H1 (cell line): ENCODE data around the gene TSPAN16. TPM values are rescaled to one million over a fixed set of nuclear protein-coding genes. Genes with fewer than 3 reads are reported as not detected.

Experiments
- CTCF ChIA-PET: fragments of 300-600 bp; sonication (Branson Sonifier 250); formaldehyde crosslinking; loops from one replicate; lab custom pipeline; 2021; ENCODE audit not compliant: partially characterized antibody; lab: Charles Lee
- POLR2A ChIA-PET: fragments of 300-600 bp; sonication (Branson Sonifier 250); formaldehyde crosslinking; loops from one replicate; lab custom pipeline; 2021; ENCODE audit warnings: inconsistent platforms; ENCODE audit not compliant: partially characterized antibody; lab: Charles Lee
- DNase-seq, 2 experiments: peaks; one replicate each; pipeline versions ENCODE4 v3.0.0 to v3.0.0-alpha.2; 2010 to 2022; ENCODE audit warnings: low spot score in 2 of 2, low read depth in 1 of 2, mixed read lengths in 1 of 2
- FAIRE-seq: peaks from 2 replicates; lab custom pipeline; 2011; peaks lifted over from hg19 to GRCh38; lab: Jason Lieb, UNC
- H2AFZ ChIP-seq: 2 replicates; pipeline ENCODE4 v1.8.1; 2012; ENCODE audit warnings: low read length, inconsistent platforms
- H2AK5ac ChIP-seq: 2 replicates; pipeline ENCODE4 v1.6.1; 2013; ENCODE audit warnings: low read depth, low read length
- H2BK120ac ChIP-seq: replicated peaks from 2 replicates; pipeline ENCODE3; 2013; ENCODE audit warnings: low read depth, low read length, inconsistent platforms
- H2BK12ac ChIP-seq: 2 replicates; pipeline ENCODE4 v1.6.1; 2013; ENCODE audit warnings: low read depth, low read length
- H2BK15ac ChIP-seq: 2 replicates; pipeline ENCODE4 v1.6.1; 2013; ENCODE audit warnings: low read length
- H2BK20ac ChIP-seq: 2 replicates; pipeline ENCODE4 v1.6.1; 2013; ENCODE audit warnings: low read length
- H2BK5ac ChIP-seq: 2 replicates; pipeline ENCODE4 v1.6.1; 2013; ENCODE audit warnings: low read depth, low read length
- H3K14ac ChIP-seq: 2 replicates; pipeline ENCODE4 v1.6.1; 2013; ENCODE audit warnings: inconsistent platforms; ENCODE audit not compliant: insufficient read length
- H3K18ac ChIP-seq: 2 replicates; pipeline ENCODE4 v1.6.1; 2013; ENCODE audit warnings: low read length; ENCODE audit errors: extremely low read depth
- H3K23ac ChIP-seq: 2 replicates; pipeline ENCODE4 v1.6.1; 2013; ENCODE audit warnings: inconsistent platforms; ENCODE audit not compliant: insufficient read length
- H3K23me2 ChIP-seq: 2 replicates; pipeline ENCODE4 v1.6.1; 2013; ENCODE audit warnings: low read depth, low read length
- H3K27ac ChIP-seq: 2 replicates; pipeline ENCODE4 v1.6.1; 2011; ENCODE audit warnings: low read depth, low read length, inconsistent platforms
- H3K27me3 ChIP-seq, 4 experiments: replicated peaks in 1 of 4; 1 replicate in 1 of 4; 2 replicates in 3 of 4; pipeline versions ENCODE4 v1.6.1 to v1.8.1; 2011 to 2013; ENCODE audit warnings: low read length in 3 of 4, mild to moderate bottlenecking in 3 of 4, inconsistent platforms in 2 of 4, mixed read lengths in 2 of 4, moderate library complexity in 1 of 4; ENCODE audit not compliant: control insufficient read depth in 3 of 4, insufficient read depth in 3 of 4; ENCODE audit errors: extremely low read depth in 1 of 4
- H3K36me3 ChIP-seq, 4 experiments: 2 replicates each; pipeline versions ENCODE4 v1.6.1 to v1.8.1; 2011 to 2013; ENCODE audit warnings: mild to moderate bottlenecking in 4 of 4, low read length in 3 of 4, moderate library complexity in 2 of 4, control low read depth in 1 of 4, inconsistent platforms in 1 of 4; ENCODE audit not compliant: insufficient read depth in 4 of 4, control insufficient read depth in 2 of 4
- H3K4ac ChIP-seq: replicated peaks from 2 replicates; pipeline ENCODE3; 2013; ENCODE audit warnings: low read length, low read depth, mixed read lengths, inconsistent platforms; ENCODE audit not compliant: insufficient read length
- H3K4me1 ChIP-seq, 4 experiments: replicated peaks in 1 of 4; 1 replicate in 1 of 4; 2 replicates in 3 of 4; pipeline versions ENCODE4 v1.6.1 to v1.8.1; 2011 to 2013; ENCODE audit warnings: low read length in 3 of 4, inconsistent platforms in 2 of 4, mixed read lengths in 1 of 4; ENCODE audit not compliant: insufficient read depth in 4 of 4, control insufficient read depth in 3 of 4
- H3K4me2 ChIP-seq, 2 experiments: 2 replicates each; pipeline versions ENCODE4 v1.6.1 to v1.8.1; 2011 to 2013; ENCODE audit warnings: low read depth in 2 of 2, low read length in 2 of 2, control low read depth in 1 of 2, inconsistent platforms in 1 of 2, mild to moderate bottlenecking in 1 of 2; ENCODE audit not compliant: insufficient read depth in 1 of 2
- H3K4me3 ChIP-seq, 4 experiments: fragments of 200-600, 300-600 bp in 1 of 4; sonication (generic), shearing (Covaris generic), sonication (Bioruptor Twin) in 1 of 4; 2 replicates each; pipeline versions ENCODE4 v1.5.1 to v1.8.1; 2011 to 2016; ENCODE audit warnings: low read length in 4 of 4, low read depth in 3 of 4, control low read depth in 2 of 4, inconsistent platforms in 2 of 4, mild to moderate bottlenecking in 2 of 4, mixed read lengths in 1 of 4, moderate library complexity in 1 of 4; ENCODE audit not compliant: insufficient read depth in 2 of 4; ENCODE audit errors: extremely low read depth in 1 of 4
- H3K56ac ChIP-seq: replicated peaks from 2 replicates; pipeline ENCODE3; 2013; ENCODE audit warnings: low read depth, mild to moderate bottlenecking, mixed read lengths, low read length, inconsistent platforms; ENCODE audit not compliant: insufficient read length
- H3K79me1 ChIP-seq: 2 replicates; pipeline ENCODE4 v1.6.1; 2013; ENCODE audit warnings: low read depth, low read length, control low read depth
- H3K79me2 ChIP-seq, 2 experiments: 2 replicates each; pipeline versions ENCODE4 v1.6.1 to v1.8.1; 2012 to 2013; ENCODE audit warnings: low read length in 2 of 2, mild to moderate bottlenecking in 2 of 2, inconsistent platforms in 1 of 2; ENCODE audit not compliant: insufficient read depth in 2 of 2, control insufficient read depth in 1 of 2
- H3K9ac ChIP-seq, 4 experiments: replicated peaks in 1 of 4; 1 replicate in 1 of 4; 2 replicates in 3 of 4; pipeline versions ENCODE4 v1.6.1 to v1.8.1; 2011 to 2013; ENCODE audit warnings: low read depth in 3 of 4, low read length in 3 of 4, control low read depth in 2 of 4, mild to moderate bottlenecking in 2 of 4, moderate library complexity in 2 of 4, inconsistent platforms in 1 of 4; ENCODE audit errors: extremely low read depth in 1 of 4
- H3K9me3 ChIP-seq, 2 experiments: 2 replicates each; pipeline versions ENCODE4 v1.6.1 to v1.8.1; 2012 to 2013; ENCODE audit warnings: mild to moderate bottlenecking in 2 of 2, moderate library complexity in 2 of 2, control low read depth in 1 of 2, inconsistent platforms in 1 of 2, low read depth in 1 of 2, low read length in 1 of 2, mixed read lengths in 1 of 2; ENCODE audit not compliant: insufficient read depth in 2 of 2
- H4K20me1 ChIP-seq, 2 experiments: replicated peaks in 1 of 2; 2 replicates each; pipeline versions ENCODE3 to v1.8.1; 2011 to 2013; ENCODE audit warnings: inconsistent platforms in 2 of 2, low read length in 2 of 2, mild to moderate bottlenecking in 1 of 2; ENCODE audit not compliant: insufficient read depth in 2 of 2, control insufficient read depth in 1 of 2
- H4K5ac ChIP-seq: 2 replicates; pipeline ENCODE4 v1.6.1; 2013; ENCODE audit warnings: low read length, low read depth, mixed read lengths, inconsistent platforms; ENCODE audit not compliant: insufficient read length
- H4K8ac ChIP-seq: 2 replicates; pipeline ENCODE4 v1.8.0; 2013; ENCODE audit warnings: mild to moderate bottlenecking, moderate library complexity, low read length, inconsistent platforms; ENCODE audit not compliant: insufficient read depth; ENCODE audit errors: extremely low read depth
- H4K91ac ChIP-seq: replicated peaks from 2 replicates; pipeline ENCODE3; 2013; ENCODE audit warnings: low read length, mixed read lengths, inconsistent platforms; ENCODE audit not compliant: insufficient read length
- ATF2 ChIP-seq: IDR thresholded peaks from 2 replicates; pipeline ENCODE4 v1.6.1; 2012; ENCODE audit warnings: low read length, inconsistent platforms
- BACH1 ChIP-seq: IDR thresholded peaks from 2 replicates; pipeline ENCODE4 v1.6.1; 2012; ENCODE audit warnings: low read length, improper control_type of control experiment
- CBX5 ChIP-seq: fragments of 300-800, 300-1000 bp; sonication (generic); IDR thresholded peaks from 2 replicates; pipeline ENCODE4 v1.7.1; 2016; ENCODE audit warnings: antibody characterized with exemption, low read length, low read depth
- CHD1 ChIP-seq: IDR thresholded peaks from 2 replicates; pipeline ENCODE4 v1.6.1; 2012; ENCODE audit warnings: low read depth, low read length, improper control_type of control experiment
- CHD2 ChIP-seq: IDR thresholded peaks from 2 replicates; pipeline ENCODE4 v1.6.1; 2012; ENCODE audit warnings: low read length, improper control_type of control experiment
- JUN ChIP-seq: IDR thresholded peaks from 2 replicates; pipeline ENCODE4 v1.6.1; 2011; ENCODE audit warnings: low read depth, mild to moderate bottlenecking, improper control_type of control experiment, low read length
- KDM1A ChIP-seq: fragments of 200-600, 300-600 bp; sonication (generic); IDR thresholded peaks from 2 replicates; pipeline ENCODE4 v1.7.1; 2016; ENCODE audit warnings: mild to moderate bottlenecking, low read length, borderline replicate concordance
- POLR2AphosphoS5 ChIP-seq: IDR thresholded peaks from 2 replicates; pipeline ENCODE4 v1.6.1; 2011; ENCODE audit warnings: low read depth, low read length
- POU5F1 ChIP-seq: IDR thresholded peaks from 2 replicates; pipeline ENCODE4 v1.6.1; 2011; ENCODE audit warnings: low read depth, mild to moderate bottlenecking, low read length, moderate library complexity
- SP4 ChIP-seq: IDR thresholded peaks from 2 replicates; pipeline ENCODE4 v1.6.1; 2012; ENCODE audit warnings: low read length, inconsistent platforms
- YY1 ChIP-seq: IDR thresholded peaks from 2 replicates; pipeline ENCODE4 v1.6.1; 2011; ENCODE audit warnings: low read depth, mild to moderate bottlenecking, low read length
- WGBS, 2 experiments: shearing (Covaris generic) in 1 of 2; methylation state at CpG; one replicate each; pipeline versions ENCODE4 v1.1.6 to v1.1.7; 2013 to 2015; ENCODE audit warnings: low lambda C conversion rate in 2 of 2, mixed read lengths in 2 of 2, inconsistent platforms in 1 of 2, low coverage in 1 of 2, missing lambda C conversion rate in 1 of 2; ENCODE audit not compliant: insufficient replicate concordance in 2 of 2, insufficient coverage in 1 of 2, insufficient read length in 1 of 2; ENCODE audit errors: extremely low coverage in 1 of 2, missing lambda C conversion rate in 1 of 2; 5-methylcytosine and 5-hydroxymethylcytosine counted together
- polyA plus RNA-seq, 7 experiments: library from polyadenylated mRNA; depleted of rRNA in 3 of 7; stranded (reverse) in 5 of 7; unstranded in 2 of 7; fragments of >200 nt in 5 of 7; fragments of 200-250 nt in 2 of 7; gene quantifications; 1 replicate in 5 of 7; 2 replicates in 1 of 7; 4 replicates in 1 of 7; pipeline versions ENCODE4 v1.2.1 to v1.2.3, GENCODE V29; 2011 to 2013; ENCODE audit warnings: missing spikeins in 2 of 7, mixed read lengths in 2 of 7
- total RNA-seq: library from RNA; stranded (reverse); fragmentation: NEBNext Ultra II Directional; extraction: Animal tissue kit (Norgen Biotek cat#: 25700); gene quantifications from 2 replicates; pipeline ENCODE4 v1.2.1, GENCODE V29; 2021
- TF ChIP-seq, protein P1 (sequence below): IDR thresholded peaks from 2 replicates; pipeline ENCODE4 v1.6.1; 2011; ENCODE audit warnings: low read depth, mild to moderate bottlenecking, low read length; ENCODE audit not compliant: insufficient read depth

The TSPAN16 gene
- total and polyA plus RNA-seq, 2 of the 8 experiments (the other 6 are each of a cell fraction or from before 2014, with no cell fraction given), result not detected

DNA sequence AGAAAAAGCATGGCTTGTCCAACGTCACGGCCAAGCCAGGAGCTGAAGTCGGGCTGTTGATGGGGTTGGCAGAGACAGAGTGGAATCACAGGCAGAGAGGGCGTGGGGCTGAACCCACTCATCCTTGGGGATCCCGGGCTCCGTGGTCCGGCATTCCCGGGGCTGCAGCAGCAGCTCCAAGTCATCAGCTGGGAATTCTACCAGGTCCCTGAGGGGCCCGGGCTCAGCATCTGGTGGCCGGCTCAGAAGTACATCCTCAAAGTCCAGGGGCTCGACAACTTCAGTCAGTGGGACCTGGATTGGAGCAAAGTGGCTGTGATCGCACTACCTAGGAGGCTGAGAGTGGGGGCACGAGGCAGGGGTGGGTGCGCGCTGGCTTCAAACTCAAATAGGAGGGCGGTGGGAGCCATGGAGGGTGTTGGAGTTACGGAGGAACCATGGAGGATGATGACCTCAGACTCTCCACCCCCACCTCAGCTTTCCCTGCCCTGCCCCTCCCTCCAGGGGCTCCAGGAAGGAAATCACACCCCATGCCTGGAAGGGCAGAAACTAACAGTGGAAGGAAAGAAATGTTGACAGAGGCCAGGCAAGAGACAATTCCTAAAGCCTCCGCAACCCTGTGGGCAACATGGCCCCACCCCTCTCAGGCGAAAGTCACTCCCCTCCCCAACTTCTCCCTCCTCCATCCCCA, 43.1 kb upstream of the TSPAN16 start:
- no peak overlapping the region for H2BK5ac ChIP-seq
- peaks cover 0 to 5% (median 0%) of the 10 kb centered on the region in 4 experiments; a peak in 3 of 7 replicates for H3K4me1 ChIP-seq
- no peak overlapping the region for H3K18ac ChIP-seq
- no peak overlapping the region for H3K9ac ChIP-seq
- H3K4me3 ChIP-seq, result no peak overlapping the region
- no peak overlapping the region for H3K4ac ChIP-seq
- POLR2A ChIA-PET, result interaction anchor here (1.1 kb wide), 1 partner anchor 9 kb away, joined by 3 read pairs; no protein-coding TSS in a partner anchor
- no peaks in the 10 kb centered on the region for H3K23me2 ChIP-seq
- no peaks in the 10 kb centered on the region for H3K27me3 ChIP-seq
- H4K20me1 ChIP-seq, result peaks cover 0 to 8% of the 10 kb centered on the region in 2 experiments
- no peak overlapping the region for H4K5ac ChIP-seq
- no peak for DNase-seq
- H2BK120ac ChIP-seq, result no peak overlapping the region
- no peak overlapping the region for H2AK5ac ChIP-seq
- H3K14ac ChIP-seq, result no peak overlapping the region
- H2BK12ac ChIP-seq, result no peak overlapping the region
- H4K91ac ChIP-seq, result no peak overlapping the region
- peaks cover 4 to 17% (median 11%) of the 10 kb centered on the region in 4 experiments; a peak in 6 of 8 replicates for H3K36me3 ChIP-seq
- no peak overlapping the region for H3K56ac ChIP-seq
- H4K8ac ChIP-seq, result no peak overlapping the region
- H3K9me3 ChIP-seq, result no peaks in the 10 kb centered on the region
- no peak overlapping the region for H3K4me2 ChIP-seq
- CTCF ChIA-PET, result interaction anchor here (0.5 kb wide), 1 partner anchor 291 kb away, joined by 3 read pairs; no protein-coding TSS in a partner anchor
- H3K79me2 ChIP-seq, result no peaks in the 10 kb centered on the region
- no peak overlapping the region for H3K23ac ChIP-seq
- 92% methylated on average over 19 of the region's 19 CpGs; no CpG with 5 or more reads in 1 of the 2 experiments for WGBS, 2 experiments
- FAIRE-seq, result no peak
- H2BK20ac ChIP-seq, result no peak overlapping the region
- no peaks in the 10 kb centered on the region for H3K79me1 ChIP-seq
- H2AFZ ChIP-seq, result no peak overlapping the region
- H3K27ac ChIP-seq, result no peak overlapping the region
- no peak overlapping the region for H2BK15ac ChIP-seq
- TF ChIP-seq BACH1 (no peak), JUN (no peak), CBX5 (no peak), CHD1 (no peak), SP4 (no peak), ATF2 (no peak), CHD2 (no peak), YY1 (no peak), POU5F1 (no peak), POLR2AphosphoS5 (no peak), KDM1A (no peak)
- TF ChIP-seq, protein P1, sequence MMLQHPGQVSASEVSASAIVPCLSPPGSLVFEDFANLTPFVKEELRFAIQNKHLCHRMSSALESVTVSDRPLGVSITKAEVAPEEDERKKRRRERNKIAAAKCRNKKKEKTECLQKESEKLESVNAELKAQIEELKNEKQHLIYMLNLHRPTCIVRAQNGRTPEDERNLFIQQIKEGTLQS, result no peak
